CD4-positive, alpha-beta T cell (primary cell): ENCODE results near the gene ATP2B2. TPM values are rescaled to one million over a fixed set of nuclear protein-coding genes. Genes with fewer than 3 reads are reported as not detected.

Experiments
- ATAC-seq: fragments of 200-7000 bp; cut with Tn5 transposase; one replicate; pipeline ENCODE4 v1.10.0; 2022; ENCODE audit warnings: mild to moderate bottlenecking; ENCODE audit not compliant: poor library complexity
- CTCF ChIA-PET: fragments of 350-600 bp; sonication (Branson Sonifier 250); formaldehyde crosslinking; loops from one replicate; lab custom pipeline; 2021; ENCODE audit warnings: antibody characterized with exemption, inconsistent platforms; lab: Charles Lee
- POLR2A ChIA-PET: fragments of 350-600 bp; sonication (Branson Sonifier 250); formaldehyde crosslinking; loops from one replicate; lab custom pipeline; 2021; ENCODE audit warnings: antibody characterized with exemption, inconsistent platforms; lab: Charles Lee
- DNase-seq, 14 experiments: peaks; one replicate each; pipeline ENCODE4 v3.0.0-alpha.2; 2013 to 2020; ENCODE audit warnings: mixed read lengths in 2 of 14
- H3K27ac ChIP-seq, 2 donors: one replicate each; pipeline versions ENCODE4 v1.5.1 to v1.7.0; 2013; ENCODE audit warnings: low read length in 2 of 2, low read depth in 1 of 2, mild to moderate bottlenecking in 1 of 2
- H3K27me3 ChIP-seq, 2 experiments: 1 replicate in 1 of 2; 2 replicates in 1 of 2; pipeline versions ENCODE4 v1.6.1 to v1.7.0; 2013; ENCODE audit warnings: low read length in 2 of 2, control low read depth in 1 of 2, mild to moderate bottlenecking in 1 of 2, moderate library complexity in 1 of 2; ENCODE audit not compliant: insufficient read depth in 2 of 2, control insufficient read depth in 1 of 2
- H3K36me3 ChIP-seq: one replicate; pipeline ENCODE4 v1.6.1; 2013; ENCODE audit warnings: low read length, control low read depth; ENCODE audit not compliant: insufficient read depth
- H3K4me1 ChIP-seq: one replicate; pipeline ENCODE4 v1.6.1; 2013; ENCODE audit warnings: low read length, control low read depth; ENCODE audit not compliant: insufficient read depth
- H3K4me3 ChIP-seq: one replicate; pipeline ENCODE4 v1.5.1; 2013; ENCODE audit warnings: mild to moderate bottlenecking, low read length, moderate library complexity
- H3K9me3 ChIP-seq, 2 experiments: 1 replicate in 1 of 2; 2 replicates in 1 of 2; pipeline versions ENCODE4 v1.6.1 to v1.7.0; 2013; ENCODE audit warnings: low read length in 2 of 2, mild to moderate bottlenecking in 2 of 2, control low read depth in 1 of 2, moderate library complexity in 1 of 2; ENCODE audit not compliant: control insufficient read depth in 1 of 2, insufficient read depth in 1 of 2
- H3K27ac Mint-ChIP-seq: one replicate; pipeline ENCODE4 v1.8.0; 2020; ENCODE audit warnings: mixed read lengths
- H3K27me3 Mint-ChIP-seq: one replicate; pipeline ENCODE4 v1.8.0; 2021; ENCODE audit warnings: mixed read lengths
- H3K36me3 Mint-ChIP-seq: one replicate; pipeline ENCODE4 v1.8.0; 2021; ENCODE audit warnings: low read depth, mixed read lengths
- H3K4me1 Mint-ChIP-seq: one replicate; pipeline ENCODE4 v1.8.0; 2021; ENCODE audit warnings: low read depth, mixed read lengths
- H3K4me3 Mint-ChIP-seq: one replicate; pipeline ENCODE4 v1.8.0; 2020; ENCODE audit warnings: mild to moderate bottlenecking, mixed read lengths
- H3K9me3 Mint-ChIP-seq: one replicate; pipeline ENCODE4 v1.8.0; 2020; ENCODE audit warnings: mixed read lengths
- intact Hi-C, 2 experiments: fragments of 100-400 bp; cut with DNase I in 1 of 2; cut with micrococcal nuclease in 1 of 2; formaldehyde crosslinking; loops; one replicate each; pipeline versions ENCODE4 v1.15.1 to v1.9.0; 2023 to 2025; cut with DNase I, micrococcal nuclease
- total RNA-seq, 174 experiments: library from RNA in 2 of 174; stranded (reverse) in 2 of 174; gene quantifications; one replicate each; pipeline ENCODE4 v1.2.3 and lab custom pipeline; 2021 to 2026
- TF ChIP-seq, protein P1 (sequence below): fragments of 200-600 bp; IDR thresholded peaks from one replicate; pipeline ENCODE4 v1.8.0; 2022; ENCODE audit warnings: antibody characterized with exemption, mild to moderate bottlenecking

ATP2B2 gene
- total RNA-seq, 2 experiments from 2014 or later, result not detected

GRCh38 chr3:10522646-10523303 is 17.4 kb upstream of the ATP2B2 start:
- peaks cover 45% of the 10 kb centered on the region for H3K27me3 Mint-ChIP-seq

GRCh38 chr3:10521772-10522441 is 16.5 kb upstream of the ATP2B2 start:
- Histone ChIP-seq H3K9me3 (no peaks in the 10 kb centered on the region), H3K4me1 (no peaks in the 10 kb centered on the region), H3K36me3 (no peaks in the 10 kb centered on the region), H3K27ac (no peak overlapping the region), H3K27me3 (peaks cover 6 to 15% of the 10 kb centered on the region in 2 experiments), H3K4me3 (no peak overlapping the region)
- POLR2A ChIA-PET, result no interaction called here
- Mint-ChIP-seq H3K4me3 (no peak overlapping the region), H3K4me1 (no peaks in the 10 kb centered on the region), H3K27ac (no peak overlapping the region), H3K9me3 (no peaks in the 10 kb centered on the region), H3K27me3 (peaks cover 41% of the 10 kb centered on the region), H3K36me3 (no peaks in the 10 kb centered on the region)
- CTCF ChIA-PET, result no interaction called here
- TF ChIP-seq, protein P1, sequence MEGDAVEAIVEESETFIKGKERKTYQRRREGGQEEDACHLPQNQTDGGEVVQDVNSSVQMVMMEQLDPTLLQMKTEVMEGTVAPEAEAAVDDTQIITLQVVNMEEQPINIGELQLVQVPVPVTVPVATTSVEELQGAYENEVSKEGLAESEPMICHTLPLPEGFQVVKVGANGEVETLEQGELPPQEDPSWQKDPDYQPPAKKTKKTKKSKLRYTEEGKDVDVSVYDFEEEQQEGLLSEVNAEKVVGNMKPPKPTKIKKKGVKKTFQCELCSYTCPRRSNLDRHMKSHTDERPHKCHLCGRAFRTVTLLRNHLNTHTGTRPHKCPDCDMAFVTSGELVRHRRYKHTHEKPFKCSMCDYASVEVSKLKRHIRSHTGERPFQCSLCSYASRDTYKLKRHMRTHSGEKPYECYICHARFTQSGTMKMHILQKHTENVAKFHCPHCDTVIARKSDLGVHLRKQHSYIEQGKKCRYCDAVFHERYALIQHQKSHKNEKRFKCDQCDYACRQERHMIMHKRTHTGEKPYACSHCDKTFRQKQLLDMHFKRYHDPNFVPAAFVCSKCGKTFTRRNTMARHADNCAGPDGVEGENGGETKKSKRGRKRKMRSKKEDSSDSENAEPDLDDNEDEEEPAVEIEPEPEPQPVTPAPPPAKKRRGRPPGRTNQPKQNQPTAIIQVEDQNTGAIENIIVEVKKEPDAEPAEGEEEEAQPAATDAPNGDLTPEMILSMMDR, result no peak
- no peak for DNase-seq
- intact Hi-C loops, result loop anchor here in 1 of 2 experiments (5.0 kb wide), 1 partner anchor 175 kb away; no protein-coding TSS in a partner anchor
- no peak for ATAC-seq

More at GRCh38 chr3:10522646-10523303, 17.4 kb upstream of the ATP2B2 start:
- H3K27me3 ChIP-seq, result peaks cover 6 to 15% of the 10 kb centered on the region in 2 experiments
- ChIA-PET CTCF (no interaction called here), POLR2A (no interaction called here)
- TF ChIP-seq, protein P1, result no peak
- Mint-ChIP-seq H3K4me1 (no peaks in the 10 kb centered on the region), H3K9me3 (no peaks in the 10 kb centered on the region), H3K27ac (no peak overlapping the region), H3K4me3 (no peak overlapping the region), H3K36me3 (no peaks in the 10 kb centered on the region)
- no peaks in the 10 kb centered on the region for H3K4me1 ChIP-seq
- no peak overlapping the region for H3K4me3 ChIP-seq
- no peak overlapping the region for H3K27ac ChIP-seq
- ATAC-seq (no peak), DNase-seq (peak in 1 of 14 experiments; percentile 12)
- intact Hi-C loops, result loop anchor here in 1 of 2 experiments (5.0 kb wide), 1 partner anchor 175 kb away; no protein-coding TSS in a partner anchor
- H3K9me3 ChIP-seq, result no peaks in the 10 kb centered on the region
- H3K36me3 ChIP-seq, result no peaks in the 10 kb centered on the region

GRCh38 chr3:10520072-10520471 is 14.7 kb upstream of the ATP2B2 start:
- intact Hi-C loops, result loop anchor here in 1 of 2 experiments (5.0 kb wide), 1 partner anchor 173 kb away; no protein-coding TSS in a partner anchor
- no peak overlapping the region for H3K4me3 ChIP-seq
- DNase-seq (peak in 1 of 14 experiments; percentile 2), ATAC-seq (no peak)
- TF ChIP-seq, protein P1, result no peak
- Mint-ChIP-seq H3K4me3 (no peak overlapping the region), H3K4me1 (no peaks in the 10 kb centered on the region), H3K36me3 (no peaks in the 10 kb centered on the region), H3K27ac (no peak overlapping the region), H3K9me3 (no peaks in the 10 kb centered on the region), H3K27me3 (peaks cover 29% of the 10 kb centered on the region)
- ChIA-PET POLR2A (no interaction called here), CTCF (no interaction called here)
- H3K27me3 ChIP-seq, result peaks cover 0 to 6% of the 10 kb centered on the region in 2 experiments
- no peaks in the 10 kb centered on the region for H3K36me3 ChIP-seq
- no peaks in the 10 kb centered on the region for H3K4me1 ChIP-seq
- no peaks in the 10 kb centered on the region for H3K9me3 ChIP-seq
- H3K27ac ChIP-seq, result no peak overlapping the region
